Measurements from ENCODE around the gene ACTL7B.

- TF ChIP-seq CTCF (conservative IDR thresholded peaks at IDR 0.05), result no peak
- TF ChIP-seq EZH2 (IDR thresholded peaks at IDR 0.05; ENCODE audit: low read depth), result no peak
These were observed 5.0 kb upstream of the ACTL7B start for GRCh38 chr9:108860764-108861163.
